Measurements from ENCODE around the gene PPIG.

GRCh38 chr2:169609264-169609663 is 25.1 kb downstream of the PPIG start:
- TF ChIP-seq CTCF (IDR thresholded peaks at IDR 0.05) (no peak), POLR2AphosphoS5 (IDR thresholded peaks at IDR 0.05; ENCODE audit: low read depth, low read length) (no peak), TCF7L2 (IDR thresholded peaks at IDR 0.05; ENCODE audit: low read depth, low read length) (no peak), REST (IDR thresholded peaks at IDR 0.05; ENCODE audit: insufficient read depth in 1 of 2, low read depth in 2 of 2, low read length in 1 of 2) (no peak)

Data from Panc1 (cell line).